GM23248 (cell line): ENCODE data around the gene CAMK2D. TPM values are rescaled to one million over a fixed set of nuclear protein-coding genes. Genes with fewer than 3 reads are reported as not detected.

Source experiments
- DNase-seq: peaks from one replicate; pipeline ENCODE4 v3.0.0-alpha.2; 2015
- H2AFZ ChIP-seq: fragments of 200-600 bp; sonication (generic); 2 replicates; pipeline ENCODE4 v1.6.1; 2016; ENCODE audit warnings: antibody characterized with exemption
- H3F3A ChIP-seq: fragments of 200-600 bp; sonication (generic); 2 replicates; pipeline ENCODE4 v1.6.1; 2016; ENCODE audit warnings: mild to moderate bottlenecking, antibody characterized with exemption, mixed run types; ENCODE audit not compliant: insufficient read depth
- H3K27ac ChIP-seq: fragments of 200-600 bp; sonication (generic); 2 replicates; pipeline ENCODE4 v1.5.1; 2016; ENCODE audit warnings: mild to moderate bottlenecking
- H3K27me3 ChIP-seq: fragments of 200-600 bp; sonication (generic); replicated peaks from 2 replicates; pipeline ENCODE4 v1.6.1; 2016; ENCODE audit warnings: mild to moderate bottlenecking; ENCODE audit not compliant: insufficient read depth
- H3K36me3 ChIP-seq: fragments of 200-600 bp; sonication (generic); 2 replicates; pipeline ENCODE4 v1.6.1; 2016; ENCODE audit warnings: low read depth, mild to moderate bottlenecking
- H3K4me1 ChIP-seq: fragments of 200-600 bp; sonication (generic); 2 replicates; pipeline ENCODE4 v1.6.1; 2016; ENCODE audit warnings: mild to moderate bottlenecking; ENCODE audit not compliant: insufficient read depth
- H3K4me2 ChIP-seq: fragments of 200-600 bp; sonication (generic); one replicate; pipeline ENCODE4 v1.6.1; 2016; ENCODE audit warnings: mild to moderate bottlenecking; ENCODE audit not compliant: unreplicated experiment
- H3K4me3 ChIP-seq: fragments of 200-600 bp; sonication (generic); 2 replicates; pipeline ENCODE4 v1.5.1; 2016; ENCODE audit warnings: mild to moderate bottlenecking
- H3K79me2 ChIP-seq: fragments of 200-600 bp; sonication (generic); 2 replicates; pipeline ENCODE4 v1.6.1; 2016; ENCODE audit warnings: mild to moderate bottlenecking; ENCODE audit not compliant: insufficient read depth
- H3K9ac ChIP-seq: fragments of 200-600 bp; sonication (generic); 2 replicates; pipeline ENCODE4 v1.6.1; 2016; ENCODE audit warnings: mild to moderate bottlenecking
- H3K9me2 ChIP-seq: fragments of 200-600 bp; sonication (generic); 2 replicates; pipeline ENCODE4 v1.6.1; 2016; ENCODE audit warnings: mixed run types, mild to moderate bottlenecking, moderate library complexity; ENCODE audit not compliant: insufficient read depth
- H3K9me3 ChIP-seq: fragments of 200-600 bp; sonication (generic); one replicate; pipeline ENCODE4 v1.6.1; 2017; ENCODE audit warnings: low read depth
- H4K20me1 ChIP-seq: fragments of 200-600 bp; sonication (generic); 2 replicates; pipeline ENCODE4 v1.6.0; 2016; ENCODE audit not compliant: insufficient read depth
- EZH2 ChIP-seq: fragments of 200-600 bp; sonication (generic); IDR thresholded peaks from 2 replicates; pipeline ENCODE4 v1.6.1; 2018; ENCODE audit warnings: antibody characterized with exemption, mild to moderate bottlenecking; ENCODE audit not compliant: insufficient read depth, poor library complexity, severe bottlenecking
- EZH2phosphoT487 ChIP-seq: fragments of 200-600 bp; sonication (generic); IDR thresholded peaks from 2 replicates; pipeline ENCODE4 v1.6.1; 2018; ENCODE audit warnings: antibody characterized with exemption, moderate library complexity, mild to moderate bottlenecking, low read depth; ENCODE audit not compliant: insufficient read depth
- WGBS, 2 experiments: methylation state at CpG; one replicate each; pipeline ENCODE4 v1.1.6; 2015 to 2017; ENCODE audit warnings: low lambda C conversion rate in 2 of 2, low coverage in 1 of 2; ENCODE audit errors: missing lambda C conversion rate in 2 of 2; 5-methylcytosine and 5-hydroxymethylcytosine counted together
- in situ Hi-C: fragments of 300-500 bp; cut with MboI; formaldehyde crosslinking; loops from 2 replicates; pipeline ENCODE4 v1.15.0; 2020
- polyA plus RNA-seq: library from polyadenylated mRNA; unstranded; fragments of >200 nt; fragmentation: Nextera tagmentation; extraction: Ambion mirVana; gene quantifications from 2 replicates; pipeline ENCODE4 v1.2.1, GENCODE V29; 2016
- total RNA-seq: library from RNA; depleted of rRNA; stranded (reverse); fragments of >200 nt; shearing (Covaris generic); gene quantifications from 2 replicates; pipeline ENCODE4 v1.2.3, GENCODE V29; 2014

Gene CAMK2D
- total and polyA plus RNA-seq, 2 experiments from 2014 or later = 78.8 to 94.5 TPM

DNA sequence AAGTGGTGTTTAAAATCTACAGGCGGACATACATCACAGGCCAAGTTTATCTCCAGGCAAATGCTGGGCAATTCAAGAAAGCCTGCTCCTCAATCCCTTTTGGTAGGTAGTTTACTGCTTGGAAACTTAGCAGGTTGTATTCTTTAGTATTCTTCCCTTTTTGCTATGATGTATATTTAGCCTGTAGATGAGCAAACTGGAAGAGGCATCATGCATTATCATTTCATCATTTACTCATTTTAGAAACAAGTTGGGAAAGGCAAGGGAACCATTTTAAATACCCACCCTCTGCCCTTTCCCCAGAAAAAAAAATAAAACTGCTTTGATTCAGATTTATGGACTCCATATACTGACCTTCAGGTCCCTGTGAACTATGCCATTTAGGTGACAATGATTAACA is 213.2 kb downstream of the CAMK2D start:
- H2AFZ ChIP-seq = no peak overlapping the region
- no peaks in the 10 kb centered on the region for H4K20me1 ChIP-seq
- H3K4me3 ChIP-seq = no peak overlapping the region
- peaks cover 38% of the 10 kb centered on the region for H3F3A ChIP-seq
- peaks cover 25% of the 10 kb centered on the region for H3K36me3 ChIP-seq
- H3K9me2 ChIP-seq = no peaks in the 10 kb centered on the region
- H3K27me3 ChIP-seq = no peaks in the 10 kb centered on the region
- no peak for DNase-seq
- H3K4me1 ChIP-seq = peaks cover 13% of the 10 kb centered on the region
- H3K27ac ChIP-seq = no peak overlapping the region
- H3K9me3 ChIP-seq = no peaks in the 10 kb centered on the region
- H3K4me2 ChIP-seq = no peak overlapping the region
- 88 to 100% methylated on average over 1 of the region's 1 CpG for WGBS, 2 experiments
- TF ChIP-seq EZH2phosphoT487 (no peak), EZH2 (no peak)
- H3K9ac ChIP-seq = no peak overlapping the region
- peaks cover 26% of the 10 kb centered on the region for H3K79me2 ChIP-seq
- in situ Hi-C loops = loop anchor here (25.0 kb wide), 1 partner anchor 839 kb away; no protein-coding TSS in a partner anchor

GRCh38 chr4:113547487-113548042 is 214.0 kb downstream of the CAMK2D start:
- in situ Hi-C loops = loop anchor here (25.0 kb wide), 1 partner anchor 840 kb away; no protein-coding TSS in a partner anchor
- H3K4me2 ChIP-seq = no peak overlapping the region
- peaks cover 22% of the 10 kb centered on the region for H3K79me2 ChIP-seq
- no peaks in the 10 kb centered on the region for H3K27me3 ChIP-seq
- H3K9me3 ChIP-seq = no peaks in the 10 kb centered on the region
- no peak overlapping the region for H3K4me3 ChIP-seq
- 1% methylated on average over 5 of the region's 5 CpGs for WGBS, 2 experiments
- no peak overlapping the region for H2AFZ ChIP-seq
- H4K20me1 ChIP-seq = no peaks in the 10 kb centered on the region
- H3K9ac ChIP-seq = no peak overlapping the region
- H3K9me2 ChIP-seq = no peaks in the 10 kb centered on the region
- H3K36me3 ChIP-seq = peaks cover 25% of the 10 kb centered on the region
- peak overlapping the region; percentile 52 for H3K27ac ChIP-seq
- TF ChIP-seq EZH2phosphoT487 = no peak
- TF ChIP-seq EZH2 = no peak
- peaks cover 13% of the 10 kb centered on the region for H3K4me1 ChIP-seq
- H3F3A ChIP-seq = peaks cover 42% of the 10 kb centered on the region
- DNase-seq = peak; percentile 99

DNA sequence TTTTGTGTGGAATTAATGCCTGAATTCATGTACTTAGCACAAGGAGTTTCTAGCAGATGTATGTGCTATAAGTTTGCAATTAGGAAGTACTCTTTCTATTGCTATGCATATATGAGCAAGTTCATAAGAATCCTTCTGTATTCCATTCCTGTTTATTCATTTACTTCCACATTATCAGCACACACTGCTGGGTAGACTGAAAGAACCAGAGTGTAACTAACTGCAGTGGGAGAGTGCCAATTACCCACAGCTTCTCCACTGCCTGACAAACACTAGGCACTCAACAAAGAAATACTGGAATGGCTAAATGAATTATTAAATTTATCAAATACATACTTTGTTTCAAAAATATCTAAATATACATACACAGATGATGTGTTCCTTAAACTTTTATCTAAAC is 219.6 kb downstream of the CAMK2D start:
- in situ Hi-C loops = loop anchor here (25.0 kb wide), 1 partner anchor 845 kb away; no protein-coding TSS in a partner anchor
- Histone ChIP-seq H3K4me3 (no peak overlapping the region), H4K20me1 (no peaks in the 10 kb centered on the region), H3K27ac (no peak overlapping the region), H3K79me2 (peaks cover 10% of the 10 kb centered on the region; the same call in 1 of the 2 replicates), H3K9me3 (no peaks in the 10 kb centered on the region), H3K4me1 (peaks cover 35% of the 10 kb centered on the region), H3K9ac (no peak overlapping the region), H3K9me2 (no peaks in the 10 kb centered on the region), H3F3A (peaks cover 49% of the 10 kb centered on the region), H3K27me3 (no peaks in the 10 kb centered on the region), H3K4me2 (peak overlapping the region; percentile 1), H3K36me3 (peaks cover 14% of the 10 kb centered on the region; the same call in 1 of the 2 replicates), H2AFZ (no peak overlapping the region)
- DNase-seq = peak; percentile 23
- TF ChIP-seq EZH2phosphoT487 (no peak), EZH2 (no peak)

- Histone ChIP-seq H3K4me1 (peaks cover 29% of the 10 kb centered on the region), H3K9ac (no peak overlapping the region), H2AFZ (no peak overlapping the region), H3K4me2 (peak overlapping the region; percentile 35), H3K9me2 (no peaks in the 10 kb centered on the region), H3K36me3 (peaks cover 9% of the 10 kb centered on the region), H4K20me1 (no peaks in the 10 kb centered on the region), H3K27me3 (no peaks in the 10 kb centered on the region), H3K9me3 (no peaks in the 10 kb centered on the region), H3F3A (peaks cover 41% of the 10 kb centered on the region), H3K27ac (peak overlapping the region; percentile 59; the same call in 1 of the 2 replicates), H3K79me2 (peaks cover 15% of the 10 kb centered on the region; the same call in 1 of the 2 replicates), H3K4me3 (no peak overlapping the region)
- 100% methylated on average over 1 of the region's 1 CpG for WGBS, 2 experiments
- in situ Hi-C loops = loop anchor here (25.0 kb wide), 1 partner anchor 846 kb away; no protein-coding TSS in a partner anchor
- no peak for TF ChIP-seq EZH2phosphoT487
- no peak for TF ChIP-seq EZH2
- peak; percentile 50 for DNase-seq
Observed at GRCh38 chr4:113540859-113541258, 220.7 kb downstream of the CAMK2D start.
